ENCODE results near the gene SLC26A4.

SLC26A4 gene

GRCh38 chr7:107711301-107711700 lies 50.7 kb downstream of the SLC26A4 start:
- in situ Hi-C loops (cut with HindIII; ENCODE audit: low pct_unique_long_range_greater_than_20kb, low sequenced_read_pairs): no loop called here
- no peak for DNase-seq (ENCODE audit: low read depth in 1 of 2, low spot score in 1 of 2)
- TF ChIP-seq JUND (IDR thresholded peaks at IDR 0.05; ENCODE audit: low read depth): no peak

GRCh38 chr7:107712025-107712424 lies 51.4 kb downstream of the SLC26A4 start:
- in situ Hi-C loops (cut with HindIII; ENCODE audit: low pct_unique_long_range_greater_than_20kb, low sequenced_read_pairs): no loop called here
- DNase-seq (ENCODE audit: low read depth in 1 of 2, low spot score in 1 of 2): no peak
- no peak for TF ChIP-seq JUND (IDR thresholded peaks at IDR 0.05; ENCODE audit: low read depth)

GRCh38 chr7:107712896-107713295 lies 52.3 kb downstream of the SLC26A4 start:
- TF ChIP-seq JUND (IDR thresholded peaks at IDR 0.05; ENCODE audit: low read depth): no peak
- in situ Hi-C loops (cut with HindIII; ENCODE audit: low pct_unique_long_range_greater_than_20kb, low sequenced_read_pairs): no loop called here
- DNase-seq (ENCODE audit: low read depth in 1 of 2, low spot score in 1 of 2): no peak

- no peak for TF ChIP-seq JUND (IDR thresholded peaks at IDR 0.05; ENCODE audit: low read depth)
- DNase-seq (ENCODE audit: low read depth in 1 of 2, low spot score in 1 of 2): no peak
- in situ Hi-C loops (cut with HindIII; ENCODE audit: low pct_unique_long_range_greater_than_20kb, low sequenced_read_pairs): no loop called here
These were observed 54.9 kb downstream of the SLC26A4 start for GRCh38 chr7:107715531-107715930.

GRCh38 chr7:107718456-107719193 lies 58.0 kb downstream of the SLC26A4 start:
- TF ChIP-seq JUND (IDR thresholded peaks at IDR 0.05; ENCODE audit: low read depth): no peak
- in situ Hi-C loops (cut with HindIII; ENCODE audit: low pct_unique_long_range_greater_than_20kb, low sequenced_read_pairs): no loop called here
- no peak for DNase-seq (ENCODE audit: low read depth in 1 of 2, low spot score in 1 of 2)

GRCh38 chr7:107721286-107721685 lies 60.7 kb downstream of the SLC26A4 start:
- no peak for TF ChIP-seq JUND (IDR thresholded peaks at IDR 0.05; ENCODE audit: low read depth)
- no peak for DNase-seq (ENCODE audit: low read depth in 1 of 2, low spot score in 1 of 2)
- in situ Hi-C loops (cut with HindIII; ENCODE audit: low pct_unique_long_range_greater_than_20kb, low sequenced_read_pairs): no loop called here

- TF ChIP-seq JUND (IDR thresholded peaks at IDR 0.05; ENCODE audit: low read depth): no peak
- in situ Hi-C loops (cut with HindIII; ENCODE audit: low pct_unique_long_range_greater_than_20kb, low sequenced_read_pairs): no loop called here
- no peak for DNase-seq (ENCODE audit: low read depth in 1 of 2, low spot score in 1 of 2)
These were observed 62.6 kb downstream of the SLC26A4 start for GRCh38 chr7:107723255-107723654.

GRCh38 chr7:107725138-107725740 lies 64.6 kb downstream of the SLC26A4 start:
- DNase-seq (ENCODE audit: low read depth in 1 of 2, low spot score in 1 of 2): peak; percentile 29 to 71
- in situ Hi-C loops (cut with HindIII; ENCODE audit: low pct_unique_long_range_greater_than_20kb, low sequenced_read_pairs): no loop called here
- no peak for TF ChIP-seq JUND (IDR thresholded peaks at IDR 0.05; ENCODE audit: low read depth)

GRCh38 chr7:107726356-107727130 lies 65.9 kb downstream of the SLC26A4 start:
- in situ Hi-C loops (cut with HindIII; ENCODE audit: low pct_unique_long_range_greater_than_20kb, low sequenced_read_pairs): no loop called here
- TF ChIP-seq JUND (IDR thresholded peaks at IDR 0.05; ENCODE audit: low read depth): no peak
- DNase-seq (ENCODE audit: low read depth in 1 of 2, low spot score in 1 of 2): no peak

GRCh38 chr7:107728276-107728675 lies 67.6 kb downstream of the SLC26A4 start:
- no peak for TF ChIP-seq JUND (IDR thresholded peaks at IDR 0.05; ENCODE audit: low read depth)
- in situ Hi-C loops (cut with HindIII; ENCODE audit: low pct_unique_long_range_greater_than_20kb, low sequenced_read_pairs): no loop called here

GRCh38 chr7:107742678-107743566 lies 82.3 kb downstream of the SLC26A4 start:
- peak in 1 of 2 experiments; percentile 16 for DNase-seq (ENCODE audit: low read depth in 1 of 2, low spot score in 1 of 2)
- TF ChIP-seq JUND (IDR thresholded peaks at IDR 0.05; ENCODE audit: low read depth): no peak
- in situ Hi-C loops (cut with HindIII; ENCODE audit: low pct_unique_long_range_greater_than_20kb, low sequenced_read_pairs): no loop called here

More at GRCh38 chr7:107728276-107728675, 67.6 kb downstream of the SLC26A4 start:
- no peak for DNase-seq (ENCODE audit: low read depth in 1 of 2, low spot score in 1 of 2)

All from T47D (cell line).